ENCODE results near the gene FOXB1. TPM values are rescaled to one million over a fixed set of nuclear protein-coding genes. Genes with fewer than 3 reads are reported as not detected.

FOXB1 gene
- total RNA-seq, 1 donor from 2014 or later, result not detected

DNA sequence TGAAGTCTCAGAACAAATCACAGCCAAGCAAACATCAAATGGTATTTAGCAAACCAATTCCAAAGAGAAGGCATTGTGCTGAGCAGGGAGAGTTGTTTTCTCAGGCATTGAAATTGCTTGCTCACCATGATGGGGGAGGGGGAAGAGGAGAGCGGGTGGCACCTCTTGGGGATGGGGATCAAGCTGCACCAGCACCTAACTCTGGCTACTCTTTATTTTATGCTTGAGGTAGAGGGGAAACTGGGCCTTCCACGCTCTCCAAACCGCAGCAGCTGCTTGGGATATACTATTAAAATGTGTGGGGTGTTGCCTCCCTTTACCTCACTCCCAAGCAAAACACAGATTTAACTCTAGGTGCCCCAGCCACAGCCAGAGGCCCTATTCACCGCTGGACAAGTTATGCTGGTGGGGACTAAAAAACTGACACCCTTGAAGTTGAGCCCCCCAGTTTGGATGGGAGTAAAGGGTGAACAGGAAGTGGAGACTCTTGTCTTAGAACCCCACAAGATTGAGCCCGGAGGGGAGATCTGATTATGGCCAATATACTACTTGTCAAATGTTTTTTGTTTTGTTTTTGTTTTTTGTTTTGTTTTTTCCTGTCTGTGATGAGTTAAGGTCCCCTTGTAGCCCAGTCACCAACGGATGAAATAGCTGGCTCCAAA lies 5.0 kb upstream of the FOXB1 start:
- no peak for DNase-seq

GRCh38 chr15:59999612-60000112 lies 4.4 kb upstream of the FOXB1 start:
- DNase-seq, result no peak

DNA sequence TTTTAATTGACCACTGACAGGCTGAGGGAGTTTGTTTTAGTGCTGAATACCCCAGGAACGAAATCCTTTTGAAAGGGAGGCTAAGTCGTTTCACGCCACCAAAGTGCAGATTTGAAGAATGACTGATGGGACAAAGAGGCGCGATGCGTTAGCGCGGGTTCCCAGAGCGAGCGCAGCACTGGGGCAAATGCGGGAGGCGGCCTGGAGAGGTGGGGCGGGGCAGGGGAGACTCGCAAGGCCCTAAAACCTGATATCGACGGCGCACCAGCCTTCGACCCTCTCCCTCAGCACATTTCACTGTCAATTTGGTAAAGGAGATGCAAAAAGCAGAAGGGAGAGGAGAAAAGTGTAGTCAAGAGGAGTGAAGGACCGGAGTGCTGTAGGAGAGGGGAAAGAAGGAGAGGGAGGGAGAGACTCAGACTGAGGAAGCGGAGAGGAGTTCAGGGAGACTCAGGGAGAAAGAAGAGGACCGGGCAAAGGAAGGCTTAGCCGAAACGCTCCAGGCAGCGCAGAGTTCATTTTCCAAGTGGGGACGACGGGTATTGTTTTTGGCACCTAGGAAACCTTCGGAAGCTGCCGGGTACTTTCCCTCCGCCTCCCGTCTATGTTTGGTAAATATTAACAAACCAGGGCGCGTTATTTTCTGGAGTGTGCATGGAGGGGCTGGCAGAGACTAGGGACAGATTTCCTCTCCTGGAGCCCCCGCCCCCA lies 3.8 kb upstream of the FOXB1 start:
- no peak for DNase-seq

DNA sequence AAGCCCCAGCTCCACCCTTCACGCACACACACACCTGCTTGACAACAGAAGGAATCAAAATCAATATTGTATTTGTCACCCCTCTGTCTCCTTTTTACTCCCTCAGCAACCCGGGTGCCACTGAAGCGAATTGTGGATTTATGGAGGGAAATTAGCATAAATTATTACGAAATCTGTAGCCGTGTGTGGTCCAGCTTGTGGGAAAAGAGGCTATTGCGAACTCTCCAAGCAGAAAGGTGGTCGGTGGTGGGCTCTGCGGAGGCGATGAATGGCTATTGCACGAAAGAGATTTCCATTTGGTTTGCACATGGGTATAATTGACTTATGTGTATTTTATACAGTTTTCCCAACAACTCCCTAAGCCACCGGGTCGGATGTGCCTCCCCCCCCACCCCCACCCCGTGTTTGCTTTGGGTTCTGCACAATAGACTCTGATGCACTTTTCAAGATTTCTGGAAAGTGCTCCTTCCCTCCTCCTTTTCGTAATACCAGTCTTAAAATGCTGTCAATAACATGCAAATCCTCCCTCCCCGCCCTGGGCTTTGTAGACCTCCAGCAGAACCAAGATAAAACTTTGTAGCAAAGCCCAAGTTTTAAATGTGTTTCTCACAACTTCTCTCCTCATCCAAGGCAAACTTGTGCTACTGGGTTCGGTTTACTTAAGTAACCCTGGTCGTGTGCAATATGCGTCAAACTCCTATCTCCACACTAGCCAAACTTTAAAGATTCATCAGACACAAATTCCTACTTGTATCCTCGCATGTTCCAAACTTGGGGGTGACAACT lies 3.1 kb upstream of the FOXB1 start:
- no peak for DNase-seq

DNA sequence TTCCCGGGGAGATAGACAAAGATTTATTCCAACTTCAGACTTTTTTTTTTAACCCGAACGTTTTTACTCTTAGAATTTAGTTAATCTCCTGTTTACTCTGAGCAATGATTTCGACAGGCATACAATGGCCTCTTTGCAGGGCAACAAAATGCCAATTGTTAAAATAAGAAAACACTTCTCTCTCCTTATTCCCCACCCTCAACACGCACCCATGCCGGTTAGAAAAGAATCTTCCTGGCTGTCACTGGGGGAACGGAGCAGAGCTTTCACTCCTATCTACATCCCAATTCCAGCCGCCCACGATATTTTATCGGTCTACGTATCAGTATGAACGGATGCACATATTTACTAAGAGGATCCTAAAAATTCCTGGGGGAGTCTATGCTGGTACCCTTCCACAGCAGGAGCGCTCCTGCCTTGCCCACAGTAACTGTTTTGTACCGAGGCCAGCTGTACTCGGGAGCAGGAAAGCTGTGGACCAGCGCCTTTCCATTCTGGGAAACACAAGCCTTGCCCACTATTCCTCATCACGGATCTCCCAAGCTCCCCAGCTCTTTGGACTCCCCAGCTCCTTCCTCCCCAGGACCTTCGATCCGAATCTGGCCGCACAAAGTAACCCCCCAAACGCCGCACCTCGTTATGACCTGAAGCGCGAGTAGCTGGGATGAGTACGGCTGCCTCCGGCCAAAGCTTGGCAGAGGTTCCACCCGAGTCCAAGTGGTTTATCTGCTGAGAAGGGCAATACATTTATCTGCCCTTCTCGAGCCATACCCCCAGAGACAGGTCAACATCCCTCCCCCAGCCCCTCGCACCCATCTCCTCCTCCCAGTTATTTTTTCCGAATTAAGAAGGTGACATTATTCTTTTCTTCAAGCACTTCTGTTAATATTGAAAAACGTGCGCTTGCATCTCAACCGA lies 2.2 kb upstream of the FOXB1 start:
- DNase-seq, result no peak

GRCh38 chr15:60002528-60003218 lies 1.4 kb upstream of the FOXB1 start:
- DNase-seq, result no peak

DNA sequence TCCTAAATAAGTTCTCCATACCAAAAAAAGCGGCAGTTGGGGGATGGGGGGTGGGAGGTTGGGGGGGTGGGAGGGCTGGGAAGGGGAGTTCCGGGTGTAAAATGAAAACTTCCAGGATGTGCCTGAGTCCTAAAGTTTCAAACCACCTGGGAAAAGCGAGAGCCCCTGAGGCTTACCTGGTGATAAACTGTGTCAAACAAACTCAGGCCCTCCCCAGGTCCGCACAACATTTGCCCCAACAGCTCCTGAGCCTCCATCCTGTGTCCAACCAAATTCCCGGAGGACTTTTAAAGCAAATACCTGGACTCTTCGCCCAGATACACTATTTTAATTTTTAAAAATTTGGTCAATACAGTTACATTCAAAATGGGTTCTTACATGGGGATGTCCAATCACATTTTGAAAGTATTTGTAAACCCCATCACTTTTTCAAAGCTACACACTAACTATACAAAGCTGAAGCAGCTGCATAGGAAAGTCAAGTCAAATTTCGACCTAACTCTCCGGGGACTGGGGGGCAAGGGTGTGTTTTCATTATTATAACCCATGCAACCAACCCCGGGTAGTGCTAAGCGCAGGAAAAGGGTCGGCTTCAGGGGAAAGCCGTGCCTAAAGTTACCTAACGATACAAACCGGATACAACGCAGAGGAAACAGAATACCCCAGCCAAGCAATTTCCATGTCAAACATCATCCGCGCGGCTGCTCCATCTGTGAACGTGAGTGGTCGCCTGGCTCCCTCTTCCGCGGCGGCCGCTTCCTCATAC lies 685 bp upstream of the FOXB1 start:
- no peak for DNase-seq

DNA sequence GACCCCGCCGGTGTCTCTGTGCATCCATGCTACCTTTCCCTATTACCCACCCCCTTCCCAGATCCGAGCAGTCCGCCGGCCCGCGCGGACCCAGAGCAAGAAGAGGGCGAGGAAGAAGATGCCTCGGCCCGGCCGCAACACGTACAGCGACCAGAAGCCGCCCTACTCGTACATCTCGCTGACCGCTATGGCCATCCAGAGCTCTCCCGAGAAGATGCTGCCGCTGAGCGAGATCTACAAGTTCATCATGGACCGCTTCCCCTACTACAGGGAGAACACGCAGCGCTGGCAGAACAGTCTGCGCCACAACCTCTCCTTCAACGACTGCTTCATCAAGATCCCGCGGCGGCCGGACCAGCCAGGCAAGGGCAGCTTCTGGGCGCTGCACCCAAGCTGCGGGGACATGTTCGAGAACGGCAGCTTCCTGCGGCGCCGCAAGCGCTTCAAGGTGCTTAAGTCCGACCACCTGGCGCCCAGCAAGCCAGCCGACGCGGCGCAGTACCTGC lies 788 bp downstream of the FOXB1 start:
- DNase-seq, result no peak

GRCh38 chr15:60005352-60006202 lies 1.5 kb downstream of the FOXB1 start:
- DNase-seq, result no peak

GRCh38 chr15:60006203-60006862 lies 2.2 kb downstream of the FOXB1 start:
- DNase-seq, result no peak

DNA sequence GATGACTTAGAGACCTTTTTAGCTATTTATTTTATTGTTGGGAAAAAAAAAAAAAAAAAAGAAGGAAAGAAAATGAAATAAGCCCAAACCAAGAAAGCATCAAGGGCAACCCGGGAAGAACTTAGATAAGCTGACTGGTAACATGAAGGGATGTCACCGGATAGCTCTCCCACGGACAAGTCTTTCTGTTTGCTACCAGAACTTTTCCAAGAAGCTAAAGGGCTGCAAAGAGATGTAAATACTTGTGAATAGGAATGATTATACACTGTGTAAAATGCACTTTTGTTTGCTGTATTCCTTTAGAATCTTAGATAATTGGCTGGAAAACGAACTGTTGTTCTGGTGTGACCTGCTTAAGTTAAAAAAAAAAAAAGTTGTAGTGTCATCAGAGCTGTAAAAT lies 2.8 kb downstream of the FOXB1 start:
- no peak for DNase-seq

GRCh38 chr15:60009124-60009960 lies 5.2 kb downstream of the FOXB1 start:
- DNase-seq, result no peak

- DNase-seq, result no peak
These were observed 6.0 kb downstream of the FOXB1 start for GRCh38 chr15:60009980-60010732.

DNA sequence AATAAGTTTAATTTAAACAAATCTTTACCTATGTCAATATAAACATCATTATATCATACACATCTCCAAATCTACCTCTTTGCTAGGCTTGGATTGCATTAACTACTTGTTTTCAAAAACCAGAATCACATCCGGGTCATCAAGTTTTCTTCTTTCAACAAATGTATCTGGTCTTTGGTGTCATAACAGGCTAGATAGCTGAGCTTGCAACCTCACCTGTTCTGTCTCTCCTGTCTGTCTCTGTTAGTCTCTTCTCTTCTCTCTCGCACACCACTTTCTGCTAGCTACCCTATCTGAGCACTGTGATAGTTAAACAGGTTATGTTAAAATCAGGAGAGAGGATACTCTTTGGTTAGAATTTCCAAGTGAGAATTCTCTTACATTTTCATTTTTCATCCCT lies 6.7 kb downstream of the FOXB1 start:
- DNase-seq, result no peak

GRCh38 chr15:60012695-60013094 lies 8.6 kb downstream of the FOXB1 start:
- no peak for DNase-seq

GRCh38 chr15:60017538-60018520 lies 13.7 kb downstream of the FOXB1 start:
- DNase-seq, result no peak
